Cerebellar cortex (tissue), 1 donor: ENCODE data around the gene METTL8.
"Not testable (repeated sequence)": the region's sequence is repeated elsewhere in the genome, so short reads cannot be mapped to it uniquely, and the experiment has no call there.

Source experiments
- DNase-seq: peaks from one replicate; pipeline ENCODE4 v3.0.0-alpha.2; 2015; ENCODE audit warnings: low spot score

METTL8 gene

GRCh38 chr2:171430516-171431410 is 3.0 kb downstream of the METTL8 start:
- no peak for DNase-seq

GRCh38 chr2:171422710-171423495 is 10.9 kb downstream of the METTL8 start:
- DNase-seq, result not testable (repeated sequence)

GRCh38 chr2:171420728-171421563 is 12.8 kb downstream of the METTL8 start:
- no peak for DNase-seq

- no peak for DNase-seq
Measured at GRCh38 chr2:171419333-171419732, 14.5 kb downstream of the METTL8 start.

DNA sequence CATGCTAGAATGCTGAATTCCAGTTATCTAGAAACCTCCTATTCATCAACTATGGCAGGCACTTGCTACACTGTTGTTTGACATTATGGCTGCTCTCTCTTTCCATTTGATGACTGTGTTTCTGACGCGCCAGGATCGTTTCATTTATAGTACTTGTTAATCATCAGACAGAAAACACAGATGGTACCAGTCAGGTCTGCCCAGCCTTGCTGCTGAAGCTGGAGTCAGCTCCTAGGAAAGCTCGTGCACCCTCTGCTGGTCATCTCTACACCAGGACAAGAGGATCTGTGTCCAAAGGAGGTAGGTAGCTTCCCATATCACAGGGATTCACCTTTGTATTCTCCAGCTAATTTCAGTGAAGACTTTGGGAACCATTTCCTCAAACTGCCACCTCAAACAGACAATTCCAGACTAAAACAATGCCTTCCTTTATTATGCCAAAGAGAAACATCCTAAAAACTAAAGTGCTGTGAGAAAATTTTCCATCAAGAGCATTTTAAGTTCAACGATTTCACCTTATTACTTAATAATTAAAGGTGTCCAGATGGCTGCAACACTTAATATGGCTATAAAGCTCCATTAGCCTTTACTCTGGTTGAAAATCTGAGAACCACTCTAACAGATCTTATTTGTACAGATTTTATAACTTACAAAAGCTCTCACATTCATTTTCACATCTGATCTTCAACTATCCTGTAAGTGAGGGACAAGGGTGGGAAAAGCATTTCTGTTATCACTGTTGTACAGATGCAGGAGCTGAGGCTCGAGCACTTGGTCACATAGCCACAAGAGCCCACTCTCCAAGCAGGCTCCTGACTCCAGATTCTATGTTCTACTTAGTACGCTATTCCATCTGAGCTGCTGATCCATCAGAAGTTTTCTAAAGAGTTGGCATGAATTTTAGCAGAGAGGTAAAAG is 17.5 kb downstream of the METTL8 start:
- DNase-seq, result peak; percentile 97

DNA sequence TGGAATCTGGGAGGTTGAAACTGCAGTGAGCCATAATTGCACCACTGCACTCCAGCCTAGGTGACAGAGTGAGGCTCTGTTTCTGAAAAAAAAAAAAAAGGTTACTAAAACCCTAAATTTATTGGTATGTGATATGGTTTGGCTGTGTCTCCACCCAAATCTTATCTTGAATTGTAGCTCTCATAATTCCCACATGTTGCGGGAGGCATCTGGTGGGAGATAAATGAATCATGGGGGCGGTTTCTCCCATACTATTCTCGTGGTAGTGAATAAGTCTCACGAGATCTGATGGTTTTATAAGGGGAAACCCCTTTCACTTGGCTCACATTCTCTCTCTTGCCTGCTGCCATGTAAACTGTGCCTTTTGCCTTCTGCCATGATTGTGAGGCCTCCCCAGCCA is 19.1 kb downstream of the METTL8 start:
- not testable (repeated sequence) for DNase-seq

- no peak for DNase-seq
Measured at GRCh38 chr2:171412571-171413175, 21.1 kb downstream of the METTL8 start.

DNA sequence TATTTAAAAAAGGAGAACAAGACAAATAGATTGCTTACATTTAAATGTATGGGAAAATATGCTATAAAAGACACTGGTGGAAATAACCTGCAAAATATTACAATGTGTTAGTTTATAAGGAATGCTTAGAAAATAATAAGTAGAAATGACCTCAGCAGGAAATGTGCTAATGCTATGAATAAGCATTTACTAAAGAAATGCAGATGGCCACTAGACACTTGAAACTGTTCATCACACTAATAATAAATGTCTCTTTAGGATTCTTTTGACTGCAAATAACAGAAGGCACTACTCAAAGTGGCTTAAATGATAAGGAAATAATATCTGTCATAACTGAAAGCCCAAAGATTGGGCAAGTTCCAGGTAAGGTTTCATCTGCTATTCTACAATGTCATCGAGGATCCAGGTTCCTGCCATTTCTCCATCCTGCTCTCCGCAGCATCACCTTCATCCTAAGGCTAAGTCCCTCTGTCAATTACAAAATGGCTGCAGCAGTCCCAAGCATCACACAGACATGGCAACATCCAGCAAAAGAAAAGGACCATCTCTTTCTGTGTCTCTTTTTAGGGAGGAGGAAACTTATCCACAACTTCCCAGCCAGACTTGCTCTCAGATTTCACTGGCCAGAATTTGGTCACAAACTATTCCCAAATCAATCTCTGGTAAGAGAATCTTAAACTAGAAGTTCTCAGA is 21.9 kb downstream of the METTL8 start:
- DNase-seq, result no peak

DNA sequence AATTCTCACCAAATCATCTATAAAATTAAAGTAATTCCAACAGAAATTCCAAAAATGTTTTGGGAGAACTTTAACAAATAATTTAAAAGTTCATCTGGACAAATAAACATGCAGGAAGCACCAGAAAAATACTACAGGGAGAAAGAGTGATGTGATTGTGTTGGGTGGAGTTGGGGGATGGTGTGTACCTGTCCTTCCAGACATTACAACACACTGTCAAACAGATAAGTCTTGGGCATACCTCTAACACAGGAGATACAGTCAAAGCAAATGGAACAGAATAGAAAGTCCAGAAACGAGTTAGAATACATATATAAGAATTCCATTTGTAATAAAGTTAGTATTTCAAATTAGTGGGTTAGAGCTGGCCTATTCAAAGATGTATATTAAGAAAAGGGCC is 22.6 kb downstream of the METTL8 start:
- no peak for DNase-seq

- DNase-seq, result no peak
Measured at GRCh38 chr2:171410624-171411023, 23.2 kb downstream of the METTL8 start.

- no peak for DNase-seq
Measured at GRCh38 chr2:171410101-171410500, 23.7 kb downstream of the METTL8 start.

- no peak for DNase-seq
Measured at GRCh38 chr2:171409436-171409971, 24.3 kb downstream of the METTL8 start.

- no peak for DNase-seq
Measured at GRCh38 chr2:171407676-171408044, 26.1 kb downstream of the METTL8 start.

DNA sequence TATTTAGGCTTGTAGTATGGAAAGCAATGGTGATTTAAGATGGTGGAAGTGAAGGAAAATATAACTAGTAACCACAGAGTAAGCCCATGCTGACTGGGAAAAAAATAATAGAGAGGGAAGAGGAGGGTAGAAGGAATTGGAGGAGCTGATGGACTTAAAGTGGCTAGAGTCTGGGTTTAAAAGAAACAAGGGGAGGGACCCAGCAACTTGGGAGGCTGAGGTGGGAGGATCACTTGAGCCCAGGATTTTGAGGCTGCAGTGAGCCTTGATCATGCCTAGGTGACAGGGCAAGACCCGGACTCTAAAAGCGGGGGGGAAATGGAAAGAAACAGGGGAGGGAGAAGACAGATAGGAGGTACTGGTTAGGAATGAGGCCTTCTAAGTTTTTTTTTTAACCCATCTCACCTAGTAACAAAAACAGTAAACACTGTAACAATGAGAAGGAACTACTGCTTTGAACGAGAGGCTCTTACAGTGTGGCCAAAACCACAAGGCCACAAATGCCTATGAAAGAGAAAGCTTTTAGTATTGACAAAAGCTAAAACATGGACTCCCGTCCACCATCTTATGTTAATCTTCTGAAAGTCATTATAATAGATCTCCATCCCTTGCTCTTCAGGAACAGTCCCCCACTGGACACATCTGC is 26.6 kb downstream of the METTL8 start:
- DNase-seq, result no peak

GRCh38 chr2:171406044-171406443 is 27.7 kb downstream of the METTL8 start:
- no peak for DNase-seq

GRCh38 chr2:171405546-171405945 is 28.2 kb downstream of the METTL8 start:
- DNase-seq, result no peak

GRCh38 chr2:171404719-171405118 is 29.1 kb downstream of the METTL8 start:
- DNase-seq, result no peak

GRCh38 chr2:171404261-171404660 is 29.5 kb downstream of the METTL8 start:
- DNase-seq, result no peak

DNA sequence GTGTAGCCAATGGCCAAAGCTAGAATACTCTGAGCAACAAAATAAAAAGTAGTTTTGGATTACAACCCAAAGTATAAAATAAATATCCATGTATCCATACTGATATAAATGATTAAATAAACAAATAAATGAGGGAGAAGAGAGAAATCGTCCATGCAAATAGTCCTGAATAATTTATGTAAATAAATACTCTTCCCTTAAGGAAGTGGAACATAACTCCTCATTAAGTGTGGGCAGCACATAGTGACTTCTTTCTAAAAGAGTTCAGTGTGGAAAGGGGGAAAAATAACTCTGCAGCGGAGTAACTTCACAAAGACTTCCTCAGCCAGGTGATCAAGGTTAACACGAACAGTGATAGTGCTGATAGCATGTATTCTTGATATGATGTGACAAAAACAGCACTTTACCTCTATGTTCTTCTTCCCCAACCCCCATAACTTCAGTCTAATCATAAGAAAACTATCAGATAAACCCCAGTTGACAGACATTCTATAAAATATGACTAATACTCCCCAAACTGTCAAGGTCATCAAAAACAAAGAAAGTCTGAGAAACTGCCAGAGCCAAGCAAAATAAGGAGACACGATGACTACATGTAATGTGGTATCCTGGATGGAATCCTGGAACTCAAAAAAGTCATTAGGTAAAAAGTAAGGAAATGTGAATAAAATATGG is 30.7 kb downstream of the METTL8 start:
- DNase-seq, result no peak
